WTC11 (cell line): ENCODE results near the gene GPC6. TPM values are rescaled to one million over a fixed set of nuclear protein-coding genes. Genes with fewer than 3 reads are reported as not detected.

Experiments used
- ATAC-seq: fragments of 200-7000 bp; cut with Tn5 transposase; 2 replicates; pipeline ENCODE4 v1.10.0; 2021; ENCODE audit warnings: mild to moderate bottlenecking, moderate library complexity
- CTCF ChIA-PET: fragments of 300-600 bp; sonication (Branson Sonifier 250); formaldehyde crosslinking; loops from one replicate; lab custom pipeline; 2021; ENCODE audit warnings: antibody characterized with exemption; lab: Charles Lee
- POLR2A ChIA-PET: fragments of 350-600 bp; sonication (Branson Sonifier 250); formaldehyde crosslinking; loops from one replicate; lab custom pipeline; 2021; ENCODE audit warnings: antibody characterized with exemption; lab: Charles Lee
- DNase-seq: peaks from one replicate; pipeline ENCODE4 v3.0.0; 2021; ENCODE audit warnings: low spot score
- H3K27ac Mint-ChIP-seq: 2 replicates; pipeline ENCODE4 v1.8.0; 2021; ENCODE audit warnings: mixed read lengths
- H3K27me3 Mint-ChIP-seq: 2 replicates; pipeline ENCODE4 v1.8.0; 2021; ENCODE audit warnings: low read depth, mild to moderate bottlenecking, moderate library complexity, mixed read lengths
- H3K36me3 Mint-ChIP-seq: 2 replicates; pipeline ENCODE4 v1.8.0; 2021; ENCODE audit warnings: mixed read lengths
- H3K4me1 Mint-ChIP-seq: 2 replicates; pipeline ENCODE4 v1.8.0; 2022; ENCODE audit warnings: mixed read lengths
- H3K4me3 Mint-ChIP-seq: 2 replicates; pipeline ENCODE4 v1.8.0; 2021; ENCODE audit warnings: mild to moderate bottlenecking, moderate library complexity, mixed read lengths
- H3K9me3 Mint-ChIP-seq: 2 replicates; pipeline ENCODE4 v1.8.0; 2021; ENCODE audit warnings: mixed read lengths
- AR ChIP-seq: fragments of 250-450 bp; sonication (Bioruptor Pico); IDR thresholded peaks from 2 replicates; pipeline ENCODE4 v1.9.0; 2021; ENCODE audit warnings: mild to moderate bottlenecking
- ARID4B ChIP-seq: sonication (generic); formaldehyde crosslinking; IDR thresholded peaks from 2 replicates; pipeline ENCODE4 v1.8.0; 2023; ENCODE audit warnings: missing genetic modification reagents, mild to moderate bottlenecking, borderline replicate concordance
- CBFB ChIP-seq: sonication (generic); formaldehyde crosslinking; IDR thresholded peaks from 2 replicates; pipeline ENCODE4 v1.8.1; 2022; ENCODE audit warnings: mild to moderate bottlenecking, low read depth, missing genetic modification reagents
- CDX4 ChIP-seq: fragments of 250-450 bp; sonication (Bioruptor Pico); IDR thresholded peaks from 2 replicates; pipeline ENCODE4 v1.9.0; 2021; ENCODE audit warnings: moderate library complexity, mild to moderate bottlenecking, inconsistent platforms, borderline replicate concordance
- ELF4 ChIP-seq: sonication (generic); formaldehyde crosslinking; IDR thresholded peaks from 2 replicates; pipeline ENCODE4 v1.8.1; 2022; ENCODE audit warnings: low read depth, mild to moderate bottlenecking, moderate library complexity, missing genetic modification reagents
- ERG ChIP-seq: fragments of 250-450 bp; sonication (Bioruptor Pico); IDR thresholded peaks from 2 replicates; pipeline ENCODE4 v1.8.0; 2021; ENCODE audit warnings: mild to moderate bottlenecking
- FOXJ3 ChIP-seq: sonication (generic); formaldehyde crosslinking; IDR thresholded peaks from 2 replicates; pipeline ENCODE4 v1.9.0; 2021; ENCODE audit warnings: missing genetic modification reagents, mild to moderate bottlenecking, borderline replicate concordance
- GABPB1 ChIP-seq: sonication (generic); formaldehyde crosslinking; IDR thresholded peaks from 2 replicates; pipeline ENCODE4 v1.8.1; 2023; ENCODE audit warnings: mild to moderate bottlenecking, missing genetic modification reagents
- RORB ChIP-seq: fragments of 250-450 bp; sonication (Bioruptor Pico); IDR thresholded peaks from 2 replicates; pipeline ENCODE4 v1.9.0; 2021; ENCODE audit warnings: mild to moderate bottlenecking
- SP1 ChIP-seq: sonication (generic); formaldehyde crosslinking; conservative IDR thresholded peaks from 2 replicates; pipeline ENCODE4 v1.8.1; 2022; ENCODE audit warnings: missing genetic modification reagents
- ZBTB21 ChIP-seq: sonication (generic); formaldehyde crosslinking; IDR thresholded peaks from 2 replicates; pipeline ENCODE4 v1.8.1; 2023; ENCODE audit warnings: mild to moderate bottlenecking, missing genetic modification reagents, borderline replicate concordance
- ZBTB43 ChIP-seq: sonication (generic); formaldehyde crosslinking; IDR thresholded peaks from 2 replicates; pipeline ENCODE4 v1.8.1; 2023; ENCODE audit warnings: mild to moderate bottlenecking, missing genetic modification reagents
- ZNF121 ChIP-seq: sonication (generic); formaldehyde crosslinking; IDR thresholded peaks from 2 replicates; pipeline ENCODE4 v1.8.0; 2023; ENCODE audit warnings: missing genetic modification reagents
- ZNF423 ChIP-seq: fragments of 250-450 bp; sonication (Bioruptor Pico); IDR thresholded peaks from 2 replicates; pipeline ENCODE4 v2.1.2; 2022; ENCODE audit warnings: mild to moderate bottlenecking, moderate library complexity
- ZNF512 ChIP-seq: sonication (generic); formaldehyde crosslinking; IDR thresholded peaks from 2 replicates; pipeline ENCODE4 v1.8.1; 2022; ENCODE audit warnings: missing genetic modification reagents, borderline replicate concordance
- total RNA-seq: library from RNA; stranded (reverse); gene quantifications from 3 replicates; pipeline ENCODE4 v1.2.3, GENCODE V29; 2021
- TF ChIP-seq, protein P1 (sequence below): sonication (generic); formaldehyde crosslinking; conservative IDR thresholded peaks from 2 replicates; pipeline ENCODE4 v1.8.1; 2022; ENCODE audit warnings: mild to moderate bottlenecking, missing genetic modification reagents

Gene GPC6
- total RNA-seq, 1 experiment from 2014 or later, result 19.5 TPM

DNA sequence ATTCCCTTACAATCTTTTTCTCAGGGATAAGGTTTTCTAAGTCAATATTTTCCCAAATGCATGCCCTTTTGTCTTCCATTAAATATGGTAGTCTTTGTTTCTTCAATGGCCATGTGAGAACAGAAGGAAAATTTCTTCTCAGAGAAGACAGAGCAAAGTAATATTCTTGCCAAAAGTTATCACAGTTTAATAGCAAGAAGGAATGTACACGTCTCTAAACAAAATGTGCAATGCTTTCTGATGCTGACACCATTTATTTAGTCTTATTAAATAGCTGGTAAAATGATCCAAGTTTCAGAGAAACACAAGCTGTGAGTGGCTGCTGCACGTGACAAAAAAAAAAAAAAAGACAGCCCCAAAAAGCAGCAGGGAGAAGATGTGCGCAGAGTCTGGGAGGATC, 542.5 kb downstream of the GPC6 start:
- ATAC-seq, result no peak
- POLR2A ChIA-PET, result no interaction called here
- TF ChIP-seq ERG (CRISPR knock-in tag) (no peak), ZNF423 (CRISPR knock-in tag) (no peak), FOXJ3 (no peak), ZBTB43 (CRISPR knock-in tag) (no peak), AR (CRISPR knock-in tag) (no peak), CDX4 (CRISPR knock-in tag) (no peak), ELF4 (CRISPR knock-in tag) (no peak), SP1 (CRISPR knock-in tag) (no peak), ZBTB21 (CRISPR knock-in tag) (no peak), CBFB (CRISPR knock-in tag) (no peak), ARID4B (CRISPR knock-in tag) (no peak), ZNF121 (CRISPR knock-in tag) (no peak)
- TF ChIP-seq, protein P1, sequence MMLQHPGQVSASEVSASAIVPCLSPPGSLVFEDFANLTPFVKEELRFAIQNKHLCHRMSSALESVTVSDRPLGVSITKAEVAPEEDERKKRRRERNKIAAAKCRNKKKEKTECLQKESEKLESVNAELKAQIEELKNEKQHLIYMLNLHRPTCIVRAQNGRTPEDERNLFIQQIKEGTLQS (CRISPR knock-in tag), result no peak
- Mint-ChIP-seq H3K4me1 (peaks cover 8% of the 10 kb centered on the region), H3K27me3 (no peaks in the 10 kb centered on the region), H3K4me3 (no peak overlapping the region), H3K36me3 (no peaks in the 10 kb centered on the region), H3K9me3 (peaks cover under 1% of the 10 kb centered on the region; the same call in 1 of the 2 replicates), H3K27ac (no peak overlapping the region)
- no peak for DNase-seq
- CTCF ChIA-PET, result interaction anchor here (0.6 kb wide), 1 partner anchor 415 kb away, joined by 3 read pairs; no protein-coding TSS in a partner anchor

GRCh38 chr13:93769607-93770006, 543.0 kb downstream of the GPC6 start:
- ChIA-PET POLR2A (no interaction called here), CTCF (no interaction called here)
- H3K4me1 Mint-ChIP-seq, result peaks cover 8% of the 10 kb centered on the region
- no peak overlapping the region for H3K4me3 Mint-ChIP-seq
- ATAC-seq (no peak), DNase-seq (no peak)
- no peaks in the 10 kb centered on the region for H3K9me3 Mint-ChIP-seq
- no peak overlapping the region for H3K27ac Mint-ChIP-seq
- H3K36me3 Mint-ChIP-seq, result no peaks in the 10 kb centered on the region
- H3K27me3 Mint-ChIP-seq, result no peaks in the 10 kb centered on the region
- TF ChIP-seq ZNF512 (no peak), GABPB1 (CRISPR knock-in tag) (no peak), RORB (CRISPR knock-in tag) (no peak)
